ENCODE data around the gene RFX4.
"Not testable (repeated sequence)": the region's sequence is repeated elsewhere in the genome, so short reads cannot be mapped to it uniquely, and the experiment has no call there.

RFX4 gene

GRCh38 chr12:106594447-106594846, 11.6 kb downstream of the RFX4 start:
- DNase-seq (ENCODE audit: low spot score): no peak

DNA sequence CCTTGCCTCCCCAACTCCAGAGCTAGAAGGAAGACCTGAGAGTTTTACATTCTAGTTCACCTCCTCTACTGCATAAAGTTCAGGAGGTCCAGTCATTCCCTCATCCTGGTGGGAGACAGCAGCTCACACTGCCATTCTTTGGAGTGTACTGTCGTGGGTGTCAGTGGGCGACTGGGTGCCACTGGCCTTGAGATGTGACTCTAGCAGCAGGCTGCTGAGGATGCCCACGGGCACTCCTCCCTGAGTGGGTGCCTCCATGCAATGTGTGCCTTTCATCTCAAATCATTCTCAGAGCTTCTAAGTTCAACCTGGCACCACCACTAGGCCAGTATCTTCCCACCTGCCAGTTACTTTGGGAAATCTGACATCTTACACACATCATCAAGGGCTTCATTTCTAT, 12.5 kb downstream of the RFX4 start:
- no peak for DNase-seq (ENCODE audit: low spot score)

- DNase-seq (ENCODE audit: low spot score): no peak
These were observed 15.2 kb downstream of the RFX4 start for GRCh38 chr12:106598003-106598402.

DNA sequence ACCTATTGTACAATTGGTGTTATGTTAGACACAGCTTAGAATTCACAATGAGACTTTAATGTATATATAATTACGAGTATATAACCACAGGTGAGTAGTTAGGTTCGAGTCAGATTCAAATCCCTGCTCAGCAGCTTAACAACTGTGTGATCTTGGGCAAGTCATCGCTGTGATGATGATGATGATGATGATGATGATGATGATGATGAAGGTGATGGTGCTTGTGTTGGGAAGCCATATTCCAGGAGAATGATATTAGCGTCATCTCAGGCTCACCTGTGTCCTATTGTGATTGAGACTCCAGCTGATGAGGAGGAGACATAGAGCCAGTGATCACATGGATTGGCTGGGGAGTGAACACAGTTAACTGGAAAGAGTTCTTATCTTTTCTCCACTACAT, 16.5 kb downstream of the RFX4 start:
- DNase-seq (ENCODE audit: low spot score): no peak

DNA sequence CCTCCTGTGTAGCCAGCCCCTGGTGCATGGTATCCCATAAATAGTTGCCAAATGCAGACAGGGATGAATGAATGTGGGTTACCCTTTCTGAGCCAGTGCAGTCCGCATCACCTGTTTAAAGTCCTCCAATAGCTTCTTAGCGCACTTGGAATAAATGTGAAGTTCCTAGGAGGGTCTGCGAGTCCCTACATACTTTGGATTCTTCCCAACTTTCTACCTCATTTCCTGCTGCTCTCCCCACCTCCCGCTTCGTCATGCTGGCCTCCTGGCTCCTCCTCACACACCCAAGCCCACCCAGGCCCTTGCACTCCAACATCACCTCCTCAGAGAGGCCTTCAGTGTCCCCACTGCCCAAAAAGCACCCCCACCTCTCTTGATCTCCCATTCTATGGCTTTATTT, 17.7 kb downstream of the RFX4 start:
- no peak for DNase-seq (ENCODE audit: low spot score)

- DNase-seq (ENCODE audit: low spot score): no peak
These were observed 18.2 kb downstream of the RFX4 start for GRCh38 chr12:106601031-106601430.

- no peak for DNase-seq (ENCODE audit: low spot score)
These were observed 18.7 kb downstream of the RFX4 start for GRCh38 chr12:106601496-106601895.

GRCh38 chr12:106602076-106602475, 19.3 kb downstream of the RFX4 start:
- DNase-seq (ENCODE audit: low spot score): no peak

- DNase-seq (ENCODE audit: low spot score): no peak
These were observed 22.4 kb downstream of the RFX4 start for GRCh38 chr12:106605254-106605653.

DNA sequence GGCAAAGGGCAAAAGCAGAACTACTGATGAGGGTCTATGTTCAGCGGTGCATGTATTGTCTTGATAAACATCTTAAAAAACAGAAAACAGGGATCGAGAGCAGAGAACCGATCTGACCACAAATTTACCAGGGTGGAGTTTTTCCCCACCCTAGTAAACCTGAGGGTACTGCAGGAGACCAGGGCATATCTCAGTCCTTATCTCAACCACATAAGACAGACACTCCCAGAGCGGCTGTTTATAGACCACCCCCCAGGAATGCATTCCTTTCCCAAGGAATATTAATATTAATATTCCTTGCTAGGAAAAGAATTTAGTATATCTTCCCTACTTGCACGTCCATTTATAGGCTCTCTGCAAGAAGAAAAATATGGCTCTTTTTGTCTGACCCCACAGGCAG, 37.8 kb downstream of the RFX4 start:
- DNase-seq (ENCODE audit: low spot score): not testable (repeated sequence)

DNA sequence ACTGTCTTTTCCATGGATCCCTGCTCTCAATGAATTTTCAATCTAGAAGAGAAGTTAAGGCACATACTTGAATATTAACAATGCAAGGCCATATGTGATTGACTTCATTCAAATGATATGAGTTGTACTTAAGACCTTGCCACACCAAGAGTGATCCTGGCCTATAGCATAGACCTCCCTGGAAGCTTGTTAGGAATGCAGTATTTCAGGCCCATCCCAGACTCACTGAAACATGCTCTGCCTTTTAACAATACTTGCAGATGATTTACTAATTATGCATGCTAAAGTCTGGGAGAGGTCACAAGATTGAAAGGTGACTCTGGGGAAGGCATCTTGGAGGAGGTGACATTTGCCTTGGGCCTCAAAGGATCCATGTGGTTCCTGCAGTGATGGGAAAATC, 43.2 kb downstream of the RFX4 start:
- DNase-seq (ENCODE audit: low spot score): peak; percentile 41

DNA sequence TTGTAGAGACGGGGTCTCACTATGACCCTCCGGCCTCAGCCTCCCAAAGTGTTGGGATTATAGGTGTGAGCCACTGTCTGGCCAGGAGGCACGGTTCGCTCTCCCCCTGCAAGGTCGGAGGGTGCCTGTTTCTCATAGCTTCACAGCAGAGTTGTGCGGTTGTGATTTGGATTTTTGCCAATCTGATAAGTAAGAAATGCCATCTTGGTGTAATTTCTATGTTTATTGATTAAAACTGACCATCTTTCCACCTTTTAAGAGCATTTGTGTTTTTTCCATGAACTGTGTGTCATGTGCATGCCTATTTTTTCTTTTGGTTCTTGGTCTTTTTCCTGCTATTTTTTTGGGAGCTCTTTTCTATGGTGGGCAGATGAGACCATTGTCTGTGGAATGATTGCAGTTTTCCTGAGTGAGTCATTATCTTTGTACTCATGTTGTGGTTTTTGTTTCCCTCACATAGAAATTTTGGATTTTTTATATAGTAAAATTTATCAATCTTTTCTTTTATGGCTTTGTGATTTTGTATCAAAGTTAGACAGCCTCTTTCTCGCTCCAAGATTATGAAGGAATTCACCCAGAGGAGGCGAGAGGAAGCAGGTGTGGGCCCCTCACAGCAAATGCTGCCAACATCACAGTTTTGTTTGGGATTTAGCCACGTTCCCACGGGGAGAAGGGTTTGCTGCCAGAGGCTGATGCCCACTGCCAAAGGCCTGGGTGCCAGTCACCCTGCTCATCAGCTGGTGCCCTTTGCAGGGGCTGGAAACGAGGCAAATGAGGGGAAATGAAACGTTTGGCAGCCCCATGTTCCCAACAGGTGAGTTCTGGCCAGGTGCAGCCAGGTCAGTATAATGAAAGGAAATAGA, 47.2 kb downstream of the RFX4 start:
- DNase-seq (ENCODE audit: low spot score): peak; percentile 25

DNA sequence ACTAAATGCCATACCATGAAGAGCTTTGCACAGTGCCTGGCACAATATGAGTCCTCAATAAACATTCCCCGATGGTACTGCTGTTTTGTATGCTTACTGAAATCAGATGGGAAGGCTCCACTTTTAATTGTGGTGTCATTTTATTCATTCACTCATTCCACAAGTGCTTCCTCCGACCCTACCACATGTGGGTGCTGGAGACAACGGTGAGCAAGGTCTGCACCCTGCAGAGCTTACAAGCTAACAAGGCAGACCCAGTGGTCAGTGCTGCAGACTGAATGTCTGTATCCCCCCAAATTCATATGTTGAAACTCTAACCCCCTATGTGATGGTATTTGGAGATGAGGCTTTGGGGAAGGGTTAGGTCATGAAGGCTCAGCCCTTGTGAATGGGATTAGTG, 48.3 kb downstream of the RFX4 start:
- DNase-seq (ENCODE audit: low spot score): no peak

DNA sequence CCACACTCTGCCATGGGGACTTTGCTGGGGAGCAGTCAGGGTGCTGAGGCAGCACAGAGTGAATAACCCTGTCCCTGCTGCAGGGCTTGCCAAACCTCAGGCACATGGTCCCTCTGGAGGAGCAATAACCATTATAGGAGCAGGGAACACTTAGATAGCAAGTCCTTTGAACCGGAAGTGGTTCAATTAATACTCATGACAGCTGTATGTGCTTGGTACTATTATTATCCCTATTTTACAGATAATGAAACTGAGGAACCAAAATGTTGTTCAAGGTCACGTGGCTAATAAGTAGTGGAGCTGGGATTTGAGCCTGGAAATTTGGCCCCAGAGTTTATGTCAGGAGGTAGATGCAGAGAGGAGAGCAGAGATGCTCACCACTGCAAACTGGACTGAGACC, 49.0 kb downstream of the RFX4 start:
- no peak for DNase-seq (ENCODE audit: low spot score)

DNA sequence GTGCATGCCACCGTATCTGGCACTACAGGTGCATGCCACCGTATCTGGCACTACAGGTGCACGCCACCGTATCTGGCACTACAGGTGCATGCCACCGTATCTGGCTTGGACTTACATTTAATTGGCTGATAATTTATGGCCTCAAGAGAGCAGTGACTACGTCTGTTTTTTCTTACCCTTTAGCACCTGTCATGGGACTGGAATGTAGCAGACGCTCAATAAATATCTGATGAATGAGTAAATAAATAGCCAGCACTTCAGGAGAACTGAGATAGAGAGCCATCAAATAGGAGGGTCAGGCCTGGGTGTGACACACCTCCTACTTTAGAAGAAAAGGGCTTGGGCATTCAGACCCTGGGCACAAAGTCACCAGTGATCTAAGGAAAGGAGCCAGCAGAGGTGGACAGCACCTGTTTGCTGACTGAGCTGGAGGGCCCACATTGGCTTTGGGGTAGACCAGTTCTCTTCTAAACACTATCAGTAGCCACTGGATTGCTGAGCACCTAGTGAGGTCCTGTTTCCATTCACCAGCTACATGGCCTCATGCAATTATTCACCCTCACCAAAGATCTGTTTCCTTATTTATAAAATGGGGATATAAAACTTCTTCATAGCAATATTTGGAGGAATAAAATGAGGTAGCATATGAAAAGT, 50.1 kb downstream of the RFX4 start:
- DNase-seq (ENCODE audit: low spot score): peak; percentile 89

DNA sequence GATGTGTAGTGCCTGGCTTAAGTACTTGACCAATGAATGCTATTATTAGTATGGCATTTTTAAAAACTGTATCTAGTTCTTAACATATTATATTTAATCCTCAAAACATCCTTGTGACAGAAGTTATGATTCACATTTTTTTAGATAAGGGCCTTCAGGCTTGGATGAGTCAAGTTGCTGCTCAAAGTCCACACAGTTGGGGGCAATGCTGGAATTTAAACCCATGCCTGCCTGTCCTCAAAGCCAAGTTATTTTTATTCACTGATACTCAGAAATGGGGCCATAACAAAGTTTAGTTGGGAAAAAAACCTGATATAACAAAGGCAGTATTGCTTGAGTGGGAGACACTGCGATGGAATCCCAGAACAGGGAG, 50.6 kb downstream of the RFX4 start:
- DNase-seq (ENCODE audit: low spot score): peak; percentile 62

GRCh38 chr12:106634206-106634605, 51.4 kb downstream of the RFX4 start:
- DNase-seq (ENCODE audit: low spot score): no peak

GRCh38 chr12:106643000-106643399, 60.2 kb downstream of the RFX4 start:
- DNase-seq (ENCODE audit: low spot score): no peak

- DNase-seq (ENCODE audit: low spot score): no peak
These were observed 61.7 kb downstream of the RFX4 start for GRCh38 chr12:106644335-106645073.

- no peak for DNase-seq (ENCODE audit: low spot score)
These were observed 62.2 kb downstream of the RFX4 start for GRCh38 chr12:106645074-106645421.

- no peak for DNase-seq (ENCODE audit: low spot score)
These were observed 62.9 kb downstream of the RFX4 start for GRCh38 chr12:106645465-106646330.

DNA sequence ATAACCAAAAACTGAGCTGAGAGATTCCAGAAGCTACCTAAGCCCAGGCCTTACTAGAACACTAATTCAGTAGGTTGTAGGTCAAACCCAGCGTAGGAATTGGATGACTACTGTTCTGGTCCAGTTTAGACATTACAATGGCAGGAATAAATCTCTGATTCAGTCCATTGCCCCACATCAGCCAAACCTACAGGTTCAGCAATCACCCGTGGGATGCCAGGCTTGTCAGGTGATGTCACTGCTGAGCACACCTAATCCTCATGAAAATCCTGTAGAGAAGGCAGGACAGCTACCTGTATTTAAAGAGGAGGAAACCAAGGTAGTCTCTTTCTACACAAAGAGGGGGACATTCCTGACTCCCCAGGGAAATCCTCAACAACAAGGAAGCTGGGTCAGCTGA, 63.7 kb downstream of the RFX4 start:
- peak; percentile 14 for DNase-seq (ENCODE audit: low spot score)

All from kidney tubule cell (primary cell).